RWPE1 (cell line): ENCODE measurements around the gene SLC46A1.

Experiments
- CTCF ChIA-PET: fragments of 350-600 bp; sonication (Branson Sonifier 250); formaldehyde crosslinking; extraction: SDS; loops from one replicate; lab custom pipeline; 2021; lab: Yijun Ruan, JAX
- POLR2A ChIA-PET: fragments of 400-600 bp; formaldehyde crosslinking; extraction: SDS; loops from one replicate; lab custom pipeline; 2020; ENCODE audit warnings: antibody characterized with exemption; ENCODE audit not compliant: low non-redundant PET; lab: Yijun Ruan, JAX
- DNase-seq: peaks from one replicate; pipeline ENCODE4 v3.0.0; 2012; ENCODE audit warnings: low spot score
- H3K27ac ChIP-seq: fragments of 450-650 bp; 2 replicates; pipeline ENCODE4 v1.5.1; 2017
- TF ChIP-seq, protein P1 (sequence below): fragments of 450-650 bp; conservative IDR thresholded peaks from 2 replicates; pipeline ENCODE4 v1.5.1; 2017; ENCODE audit warnings: low read depth, mild to moderate bottlenecking

SLC46A1 gene

DNA sequence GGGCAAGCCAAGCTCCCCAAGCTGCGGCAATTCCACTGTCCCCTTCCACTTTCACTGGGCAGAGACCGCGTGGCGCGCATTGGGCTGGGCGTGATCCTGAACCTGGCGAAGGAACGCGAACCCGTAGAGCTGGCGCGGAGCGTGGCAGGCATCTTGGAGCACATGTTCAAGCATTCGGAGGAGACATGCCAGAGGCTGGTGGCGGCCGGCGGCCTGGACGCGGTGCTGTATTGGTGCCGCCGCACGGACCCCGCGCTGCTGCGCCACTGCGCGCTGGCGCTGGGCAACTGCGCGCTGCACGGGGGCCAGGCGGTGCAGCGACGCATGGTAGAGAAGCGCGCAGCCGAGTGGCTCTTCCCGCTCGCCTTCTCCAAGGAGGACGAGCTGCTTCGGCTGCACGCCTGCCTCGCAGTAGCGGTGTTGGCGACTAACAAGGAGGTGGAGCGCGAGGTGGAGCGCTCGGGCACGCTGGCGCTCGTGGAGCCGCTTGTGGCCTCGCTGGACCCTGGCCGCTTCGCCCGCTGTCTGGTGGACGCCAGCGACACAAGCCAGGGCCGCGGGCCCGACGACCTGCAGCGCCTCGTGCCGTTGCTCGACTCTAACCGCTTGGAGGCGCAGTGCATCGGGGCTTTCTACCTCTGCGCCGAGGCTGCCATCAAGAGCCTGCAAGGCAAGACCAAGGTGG is 24.7 kb downstream of the SLC46A1 start:
- ChIA-PET CTCF (interaction anchor here (0.6 kb wide), 2 partner anchors 29 to 154 kb away, joined by 3 to 4 read pairs; no protein-coding TSS in a partner anchor), POLR2A (no interaction called here)
- TF ChIP-seq, protein P1, sequence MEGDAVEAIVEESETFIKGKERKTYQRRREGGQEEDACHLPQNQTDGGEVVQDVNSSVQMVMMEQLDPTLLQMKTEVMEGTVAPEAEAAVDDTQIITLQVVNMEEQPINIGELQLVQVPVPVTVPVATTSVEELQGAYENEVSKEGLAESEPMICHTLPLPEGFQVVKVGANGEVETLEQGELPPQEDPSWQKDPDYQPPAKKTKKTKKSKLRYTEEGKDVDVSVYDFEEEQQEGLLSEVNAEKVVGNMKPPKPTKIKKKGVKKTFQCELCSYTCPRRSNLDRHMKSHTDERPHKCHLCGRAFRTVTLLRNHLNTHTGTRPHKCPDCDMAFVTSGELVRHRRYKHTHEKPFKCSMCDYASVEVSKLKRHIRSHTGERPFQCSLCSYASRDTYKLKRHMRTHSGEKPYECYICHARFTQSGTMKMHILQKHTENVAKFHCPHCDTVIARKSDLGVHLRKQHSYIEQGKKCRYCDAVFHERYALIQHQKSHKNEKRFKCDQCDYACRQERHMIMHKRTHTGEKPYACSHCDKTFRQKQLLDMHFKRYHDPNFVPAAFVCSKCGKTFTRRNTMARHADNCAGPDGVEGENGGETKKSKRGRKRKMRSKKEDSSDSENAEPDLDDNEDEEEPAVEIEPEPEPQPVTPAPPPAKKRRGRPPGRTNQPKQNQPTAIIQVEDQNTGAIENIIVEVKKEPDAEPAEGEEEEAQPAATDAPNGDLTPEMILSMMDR = no peak
- no peak for DNase-seq
- peak overlapping the region; percentile 80 for H3K27ac ChIP-seq

DNA sequence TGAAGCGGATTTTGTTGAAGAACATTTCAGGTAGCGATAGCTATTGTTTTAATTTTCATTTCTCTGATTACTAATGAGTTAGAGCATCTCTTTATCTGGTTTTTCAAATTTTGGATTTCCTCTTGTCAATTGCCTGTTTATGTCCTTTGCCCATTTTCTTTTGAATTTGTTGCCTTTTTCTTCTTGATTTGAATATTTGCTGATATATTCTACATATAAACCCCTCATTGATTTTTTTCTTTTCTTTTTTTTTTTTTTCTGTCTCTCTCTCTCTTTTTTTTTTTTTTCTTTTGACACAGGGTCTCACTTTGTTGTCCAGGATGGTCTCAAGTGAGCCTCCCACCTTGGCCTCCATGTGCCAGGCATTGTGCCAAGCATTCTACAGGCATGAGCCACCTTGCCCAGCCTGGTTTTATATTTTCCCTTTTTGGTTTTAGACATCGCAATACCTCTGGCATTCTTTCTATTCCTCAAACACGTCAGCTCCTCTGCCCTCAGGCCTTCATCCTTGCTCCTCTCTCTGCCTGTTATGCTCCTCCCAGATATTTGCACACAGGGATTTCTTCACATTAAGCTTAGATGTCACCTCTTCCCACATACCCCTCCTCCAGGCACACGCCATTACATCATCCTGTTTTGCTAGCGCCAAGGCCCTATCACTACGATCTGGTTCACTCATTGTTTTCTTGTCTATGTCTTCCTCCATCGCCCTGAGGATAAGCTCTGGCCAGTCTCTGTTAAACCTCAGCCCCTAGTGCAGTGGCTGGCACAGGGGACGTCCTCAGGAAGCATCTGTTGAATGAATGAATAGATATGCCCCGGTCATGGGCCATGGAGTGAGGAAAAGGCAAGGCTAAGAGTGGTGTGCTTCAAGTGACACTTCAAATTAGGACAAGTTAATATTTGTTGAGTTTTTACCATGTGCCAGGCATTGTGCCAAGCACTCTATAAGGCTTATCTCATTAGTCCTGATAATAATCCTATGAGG is 25.9 kb downstream of the SLC46A1 start:
- TF ChIP-seq, protein P1 = no peak
- ChIA-PET POLR2A (no interaction called here), CTCF (interaction anchor here (0.5 to 0.9 kb wide), 5 partner anchors 10 to 147 kb away, joined by 3 to 5 read pairs (median 3); partner anchors contain the start of gene VTN)
- DNase-seq = peak; percentile 90
- H3K27ac ChIP-seq = peak overlapping the region; percentile 80

DNA sequence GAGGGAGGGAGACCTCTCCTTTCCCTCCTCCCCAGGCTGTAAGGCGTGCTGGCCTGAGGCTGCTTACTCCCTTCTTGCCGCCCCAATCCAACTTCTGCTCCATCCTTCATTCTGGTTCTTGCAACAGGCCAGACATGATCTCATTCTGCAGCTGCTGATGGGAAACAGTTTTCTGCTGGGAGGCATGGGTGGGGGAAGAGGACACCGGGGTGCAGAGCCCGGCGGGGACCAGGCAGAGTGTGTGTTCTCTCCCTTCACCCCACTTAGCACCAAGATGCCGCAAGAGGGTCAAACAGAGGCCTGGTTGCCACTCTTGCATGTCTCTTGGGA is 33.1 kb downstream of the SLC46A1 start:
- no peak for DNase-seq
- H3K27ac ChIP-seq = no peak overlapping the region; the same call in 1 of the 2 replicates
- TF ChIP-seq, protein P1 = no peak
- ChIA-PET CTCF (interaction anchor here (0.6 kb wide), 1 partner anchor 91 kb away, joined by 8 read pairs; no protein-coding TSS in a partner anchor), POLR2A (no interaction called here)

DNA sequence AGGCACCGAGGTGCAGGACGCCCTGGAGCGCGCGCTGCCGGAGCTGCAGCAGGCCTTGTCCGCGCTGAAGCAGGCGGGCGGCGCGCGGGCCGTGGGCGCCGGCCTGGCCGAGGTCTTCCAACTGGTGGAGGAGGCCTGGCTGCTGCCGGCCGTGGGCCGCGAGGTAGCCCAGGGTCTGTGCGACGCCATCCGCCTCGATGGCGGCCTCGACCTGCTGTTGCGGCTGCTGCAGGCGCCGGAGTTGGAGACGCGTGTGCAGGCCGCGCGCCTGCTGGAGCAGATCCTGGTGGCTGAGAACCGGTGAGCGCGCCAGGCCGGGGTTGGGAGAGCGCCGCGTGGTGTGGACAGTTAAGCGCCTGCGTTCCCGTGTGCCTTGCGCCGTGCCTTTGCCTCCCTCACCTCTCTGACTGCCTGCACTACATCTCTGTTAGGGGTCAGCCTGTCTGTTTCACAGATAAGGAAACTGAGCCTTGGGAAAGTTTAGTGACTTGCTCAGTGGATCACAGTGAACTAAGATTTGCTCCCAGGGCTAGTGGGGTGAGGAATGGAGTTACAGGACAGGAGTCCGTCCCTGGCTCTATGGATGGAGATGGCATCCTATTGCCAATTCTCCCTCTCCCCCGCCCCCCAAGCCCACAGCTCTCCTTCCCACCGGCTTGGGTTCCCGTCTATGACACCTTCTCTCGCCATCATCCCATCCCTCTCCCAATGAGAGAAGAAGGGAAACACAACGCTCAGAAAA is 33.6 kb downstream of the SLC46A1 start:
- no peak for DNase-seq
- peak overlapping the region; percentile 75 for H3K27ac ChIP-seq
- TF ChIP-seq, protein P1 = no peak
- CTCF ChIA-PET = interaction anchor here (0.6 kb wide), 1 partner anchor 92 kb away, joined by 8 read pairs; no protein-coding TSS in a partner anchor
- POLR2A ChIA-PET = no interaction called here

DNA sequence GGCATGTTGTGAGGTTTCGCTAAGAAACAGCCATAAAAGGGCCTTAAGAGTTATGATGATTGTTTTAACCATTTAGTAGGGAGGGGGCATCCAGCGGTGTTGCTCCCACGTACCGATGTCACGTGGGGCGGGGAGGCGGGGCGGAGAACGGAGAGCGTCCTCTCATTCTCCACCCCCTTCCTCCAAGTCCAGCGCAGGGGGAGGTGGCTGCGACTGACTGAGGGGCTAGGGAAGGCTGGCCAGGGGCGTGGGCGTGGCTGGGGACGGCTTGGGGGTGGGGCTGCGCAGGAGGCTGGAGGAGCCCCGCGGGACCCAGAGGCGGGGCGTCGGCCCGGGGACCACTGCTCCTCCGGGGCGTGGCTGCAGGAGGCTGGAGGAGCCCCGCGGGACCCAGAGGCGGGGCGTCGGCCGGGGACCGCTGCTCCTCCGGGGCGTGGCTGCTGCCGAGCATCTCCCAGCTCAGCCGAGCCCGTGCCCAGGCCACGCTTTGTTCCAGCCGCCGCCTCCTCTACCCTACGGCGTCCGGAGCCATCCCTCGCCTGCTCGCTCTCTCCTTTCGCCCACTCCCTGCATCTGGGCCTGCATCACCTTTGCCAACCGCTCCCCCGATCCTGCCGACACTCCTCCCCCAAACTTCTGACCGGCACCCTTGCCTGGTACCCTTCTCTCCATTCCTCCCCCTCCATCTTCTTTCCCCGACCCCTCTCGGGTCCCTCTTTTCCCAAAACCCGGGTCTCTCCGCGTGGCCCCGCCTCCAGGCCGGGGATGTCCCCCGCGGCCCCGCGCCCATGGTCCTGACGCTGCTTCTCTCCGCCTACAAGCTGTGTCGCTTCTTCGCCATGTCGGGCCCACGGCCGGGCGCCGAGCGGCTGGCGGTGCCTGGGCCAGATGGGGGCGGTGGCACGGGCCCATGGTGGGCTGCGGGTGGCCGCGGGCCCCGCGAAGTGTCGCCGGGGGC is 34.5 kb downstream of the SLC46A1 start, which contains the start of gene SARM1:
SARM1 (plus strand) TSS at position 450 of the 958 bp plus-strand sequence; CDS start at position 789, 339 bp downstream.
- ChIA-PET CTCF (interaction anchor here (0.7 kb wide), 2 partner anchors 32 to 48 kb away, joined by 3 read pairs; no protein-coding TSS in a partner anchor), POLR2A (no interaction called here)
- H3K27ac ChIP-seq = peak within 1 kb of the TSS; percentile 75
- peak; percentile 64 for DNase-seq
- TF ChIP-seq, protein P1 = no peak
